ENCODE results near the gene HOXB3. TPM values are rescaled to one million over a fixed set of nuclear protein-coding genes. Genes with fewer than 3 reads are reported as not detected.

Gene HOXB3
- total and polyA plus RNA-seq, 4 donors: 23.8 to 162 (median 94.8) TPM

- DNase-seq (ENCODE audit: low read depth in 4 of 6, low spot score in 6 of 6): peak in 1 of 6 donors; percentile 69
- Histone ChIP-seq H3K9me3 (ENCODE audit: control insufficient read depth, insufficient read depth, low read length) (no peaks in the 10 kb centered on the region), H3K4me1 (ENCODE audit: control insufficient read depth, insufficient read depth, low read length) (peaks cover 85% of the 10 kb centered on the region), H3K4me3 (ENCODE audit: low read depth, low read length) (peak overlapping the region; percentile 28), H3K36me3 (ENCODE audit: control insufficient read depth, insufficient read depth, low read length) (peaks cover 36% of the 10 kb centered on the region), H3K27ac (ENCODE audit: low read depth, low read length) (peak overlapping the region; percentile 99), H3K27me3 (ENCODE audit: control insufficient read depth, insufficient read depth, low read length) (no peaks in the 10 kb centered on the region)
- WGBS (ENCODE audit: insufficient coverage): 14% methylated on average over 10 of the region's 16 CpGs
Measured at GRCh38 chr17:48559122-48559839, 30.8 kb downstream of the HOXB3 start.

DNA sequence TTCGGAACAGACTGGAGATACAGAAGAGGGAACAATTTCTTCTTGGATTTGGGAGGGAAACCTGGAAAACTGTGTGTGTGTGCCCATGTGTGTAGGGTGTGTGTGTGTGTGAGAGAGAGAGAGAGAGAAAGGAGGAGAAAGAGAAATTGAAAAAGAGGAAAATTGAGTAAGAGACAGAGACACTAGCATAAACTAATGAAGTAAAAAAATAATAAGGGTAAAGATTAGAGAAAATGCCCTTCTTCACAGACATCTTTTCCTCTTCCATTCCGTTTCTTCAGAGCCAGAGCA lies 31.3 kb downstream of the HOXB3 start:
- Histone ChIP-seq H3K9me3 (ENCODE audit: control insufficient read depth, insufficient read depth, low read length) (no peaks in the 10 kb centered on the region), H3K27me3 (ENCODE audit: control insufficient read depth, insufficient read depth, low read length) (no peaks in the 10 kb centered on the region), H3K4me3 (ENCODE audit: low read depth, low read length) (peak overlapping the region; percentile 28), H3K27ac (ENCODE audit: low read depth, low read length) (peak overlapping the region; percentile 99), H3K36me3 (ENCODE audit: control insufficient read depth, insufficient read depth, low read length) (peaks cover 37% of the 10 kb centered on the region), H3K4me1 (ENCODE audit: control insufficient read depth, insufficient read depth, low read length) (peaks cover 84% of the 10 kb centered on the region)
- DNase-seq (ENCODE audit: low read depth in 4 of 6, low spot score in 6 of 6): peak in 1 of 6 donors; percentile 63
- 28% methylated on average over 2 of the region's 2 CpGs for WGBS (ENCODE audit: insufficient coverage)

DNA sequence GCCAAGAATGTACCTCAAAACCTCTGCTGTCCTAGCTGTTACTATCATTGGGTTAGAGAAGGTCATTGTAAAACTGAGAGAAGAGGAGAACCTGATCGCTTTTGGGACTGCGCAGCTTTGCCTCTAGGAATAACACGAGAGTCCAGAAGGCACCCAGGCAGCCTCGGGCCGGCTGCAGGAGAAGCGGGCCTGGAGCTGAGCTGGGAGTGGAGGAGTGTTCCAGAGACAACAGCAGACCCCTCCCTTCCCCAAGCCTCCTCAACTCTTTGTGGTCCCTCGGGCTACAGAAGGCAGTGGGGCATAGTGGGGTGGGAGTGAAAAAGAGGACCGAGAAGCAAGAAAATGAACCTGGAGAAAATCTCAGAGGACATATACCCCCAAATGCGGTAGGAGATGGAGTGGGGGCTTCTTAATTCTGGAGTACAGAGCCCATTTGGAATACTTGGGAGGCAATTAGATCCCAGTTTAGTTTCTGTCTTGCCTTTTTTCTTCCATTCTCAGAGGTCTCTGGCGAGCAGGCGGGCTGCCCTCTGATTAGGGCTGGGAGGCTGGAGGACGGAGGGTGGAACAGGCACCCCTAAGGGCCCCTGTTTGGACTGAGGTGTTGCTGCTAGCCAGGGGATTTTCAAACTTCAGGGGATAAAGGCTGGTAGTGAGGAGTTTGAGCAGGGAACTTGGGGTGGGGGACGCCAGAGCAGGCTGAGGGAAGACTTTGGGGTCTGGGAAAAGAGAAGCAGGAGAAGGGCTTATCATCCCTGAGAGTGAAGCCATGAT lies 31.8 kb downstream of the HOXB3 start:
- WGBS (ENCODE audit: insufficient coverage): 26% methylated on average over 12 of the region's 13 CpGs
- Histone ChIP-seq H3K9me3 (ENCODE audit: control insufficient read depth, insufficient read depth, low read length) (no peaks in the 10 kb centered on the region), H3K4me1 (ENCODE audit: control insufficient read depth, insufficient read depth, low read length) (peaks cover 81% of the 10 kb centered on the region), H3K4me3 (ENCODE audit: low read depth, low read length) (peak overlapping the region; percentile 28), H3K27me3 (ENCODE audit: control insufficient read depth, insufficient read depth, low read length) (no peaks in the 10 kb centered on the region), H3K36me3 (ENCODE audit: control insufficient read depth, insufficient read depth, low read length) (peaks cover 34% of the 10 kb centered on the region), H3K27ac (ENCODE audit: low read depth, low read length) (peak overlapping the region; percentile 99)
- peak in 2 of 6 donors; percentile 32 to 73 for DNase-seq (ENCODE audit: low read depth in 4 of 6, low spot score in 6 of 6)

DNA sequence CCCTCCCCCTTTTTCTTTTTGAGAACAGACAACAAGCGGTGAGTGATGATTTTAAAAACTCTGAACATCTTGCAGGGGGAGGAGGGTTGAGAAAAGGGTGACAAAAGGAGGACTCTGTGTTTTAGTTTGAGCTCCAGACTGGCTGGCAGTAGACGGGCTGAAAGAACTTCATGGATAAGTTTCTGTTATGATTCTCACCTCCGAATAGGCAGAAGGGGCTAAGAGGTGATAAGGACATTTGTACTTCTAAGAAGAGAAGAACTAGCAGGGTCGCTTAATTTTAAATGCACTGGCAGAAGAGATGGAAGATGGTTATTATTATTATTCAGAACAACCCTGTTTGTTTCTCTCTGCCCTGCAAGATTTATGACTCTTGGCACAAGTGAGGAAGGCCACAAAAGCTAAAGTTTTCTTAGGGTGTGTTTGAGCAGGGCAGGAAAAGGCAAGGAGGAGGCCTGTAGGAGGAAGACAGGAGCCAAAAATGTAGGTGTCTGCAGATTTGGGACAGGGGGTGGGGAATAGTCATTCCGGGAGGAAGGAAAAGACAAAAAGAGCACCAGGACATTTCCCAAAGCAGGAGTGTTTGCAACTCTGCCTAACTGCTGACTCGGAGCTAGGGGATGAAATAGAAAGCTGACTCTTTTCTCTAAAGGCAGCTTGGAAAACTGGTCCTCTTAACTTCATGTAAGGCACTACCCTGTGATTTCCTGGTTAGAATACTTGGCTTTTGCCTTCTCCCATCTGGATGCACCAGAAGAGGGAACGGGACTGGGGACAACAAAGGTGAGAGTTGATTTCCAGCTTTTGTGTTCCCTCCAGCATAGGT lies 33.3 kb downstream of the HOXB3 start:
- no peaks in the 10 kb centered on the region for H3K27me3 ChIP-seq (ENCODE audit: control insufficient read depth, insufficient read depth, low read length)
- peaks cover 81% of the 10 kb centered on the region for H3K4me1 ChIP-seq (ENCODE audit: control insufficient read depth, insufficient read depth, low read length)
- DNase-seq (ENCODE audit: low read depth in 4 of 6, low spot score in 6 of 6): peak in 3 of 6 donors; percentile 44 to 80 (median 65)
- 9% methylated on average over 4 of the region's 7 CpGs for WGBS (ENCODE audit: insufficient coverage)
- peaks cover 42% of the 10 kb centered on the region for H3K36me3 ChIP-seq (ENCODE audit: control insufficient read depth, insufficient read depth, low read length)
- H3K4me3 ChIP-seq (ENCODE audit: low read depth, low read length): peak overlapping the region; percentile 28
- H3K27ac ChIP-seq (ENCODE audit: low read depth, low read length): peak overlapping the region; percentile 99
- no peaks in the 10 kb centered on the region for H3K9me3 ChIP-seq (ENCODE audit: control insufficient read depth, insufficient read depth, low read length)

- Histone ChIP-seq H3K27ac (ENCODE audit: low read depth, low read length) (peak overlapping the region; percentile 99), H3K4me1 (ENCODE audit: control insufficient read depth, insufficient read depth, low read length) (peaks cover 80% of the 10 kb centered on the region), H3K4me3 (ENCODE audit: low read depth, low read length) (peak overlapping the region; percentile 55), H3K36me3 (ENCODE audit: control insufficient read depth, insufficient read depth, low read length) (peaks cover 46% of the 10 kb centered on the region), H3K9me3 (ENCODE audit: control insufficient read depth, insufficient read depth, low read length) (no peaks in the 10 kb centered on the region), H3K27me3 (ENCODE audit: control insufficient read depth, insufficient read depth, low read length) (no peaks in the 10 kb centered on the region)
- DNase-seq (ENCODE audit: low read depth in 4 of 6, low spot score in 6 of 6): peak in 2 of 6 donors; percentile 28 to 54
- WGBS (ENCODE audit: insufficient coverage): 0% methylated on average over 2 of the region's 5 CpGs
Measured at GRCh38 chr17:48556229-48556575, 33.8 kb downstream of the HOXB3 start.

- peak in 5 of 6 donors; percentile 82 to 98 (median 85) for DNase-seq (ENCODE audit: low read depth in 4 of 6, low spot score in 6 of 6)
- Histone ChIP-seq H3K36me3 (ENCODE audit: control insufficient read depth, insufficient read depth, low read length) (peaks cover 42% of the 10 kb centered on the region), H3K4me3 (ENCODE audit: low read depth, low read length) (peak overlapping the region; percentile 55), H3K27me3 (ENCODE audit: control insufficient read depth, insufficient read depth, low read length) (no peaks in the 10 kb centered on the region), H3K4me1 (ENCODE audit: control insufficient read depth, insufficient read depth, low read length) (peaks cover 77% of the 10 kb centered on the region), H3K9me3 (ENCODE audit: control insufficient read depth, insufficient read depth, low read length) (no peaks in the 10 kb centered on the region), H3K27ac (ENCODE audit: low read depth, low read length) (peak overlapping the region; percentile 99)
- under 1% methylated on average over 23 of the region's 36 CpGs for WGBS (ENCODE audit: insufficient coverage)
Measured at GRCh38 chr17:48555258-48556228, 34.5 kb downstream of the HOXB3 start.

DNA sequence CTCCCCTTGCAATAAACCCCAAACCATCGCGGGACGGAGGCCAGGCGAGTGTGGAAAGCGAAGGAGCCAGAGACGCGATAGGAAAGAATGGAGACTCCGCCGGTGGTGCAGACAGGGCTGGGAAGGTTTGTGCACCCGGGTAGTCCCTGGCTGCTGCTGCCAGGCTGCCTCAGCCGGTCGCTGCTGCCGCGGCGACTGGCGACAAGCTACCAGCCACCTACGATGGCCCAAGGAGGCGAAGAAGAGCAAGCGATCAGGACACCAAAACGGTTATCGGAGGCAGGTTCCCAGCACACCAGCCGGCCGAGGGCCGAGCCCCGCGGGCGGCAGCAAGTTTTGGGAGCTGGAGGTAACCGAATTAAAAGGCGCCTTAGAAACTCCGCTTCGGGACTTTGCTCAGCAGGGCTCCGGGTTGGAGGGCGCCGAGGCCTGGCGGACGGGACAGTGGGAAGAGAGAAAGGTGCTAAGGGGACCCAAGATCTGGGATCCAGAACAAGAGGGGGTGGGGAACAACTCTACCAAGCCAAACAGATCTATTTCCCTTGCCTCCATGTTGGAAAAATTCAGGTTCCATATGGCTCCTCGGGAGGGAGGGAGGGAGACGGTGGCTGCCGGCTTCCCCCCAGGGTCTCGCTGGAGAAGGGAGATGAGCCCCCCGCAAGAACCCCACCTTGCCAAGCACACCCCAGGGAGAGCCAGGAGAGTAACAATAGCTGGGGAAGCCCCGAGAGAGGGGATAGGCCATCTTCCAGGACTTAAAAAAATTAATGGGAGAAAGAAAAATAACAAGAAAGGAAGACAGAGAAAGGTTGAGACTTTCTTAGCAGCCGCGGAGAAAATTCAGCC lies 35.4 kb downstream of the HOXB3 start:
- no peaks in the 10 kb centered on the region for H3K27me3 ChIP-seq (ENCODE audit: control insufficient read depth, insufficient read depth, low read length)

DNA sequence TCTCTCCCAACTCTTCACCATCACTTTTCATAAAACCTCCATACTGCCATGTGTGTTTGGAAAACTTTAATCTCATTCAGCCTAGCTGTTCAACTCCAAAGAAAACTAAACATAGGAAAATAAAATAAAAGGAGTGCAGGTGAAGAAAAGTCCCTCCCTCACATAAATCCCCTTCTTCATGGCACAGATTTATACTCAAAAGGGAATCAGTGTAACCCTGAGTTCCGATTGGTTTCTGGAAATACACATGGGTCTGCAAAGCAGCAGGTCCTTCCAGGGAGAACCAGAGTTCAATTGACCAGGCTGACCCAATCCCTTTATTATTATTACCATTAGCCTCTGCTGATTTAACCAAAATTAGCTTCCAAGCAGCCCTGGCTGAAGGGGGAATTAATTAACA lies 36.2 kb downstream of the HOXB3 start:
- peak; percentile 19 to 86 (median 29) for DNase-seq (ENCODE audit: low read depth in 4 of 6, low spot score in 6 of 6)
- Histone ChIP-seq H3K4me1 (ENCODE audit: control insufficient read depth, insufficient read depth, low read length) (peaks cover 73% of the 10 kb centered on the region), H3K9me3 (ENCODE audit: control insufficient read depth, insufficient read depth, low read length) (no peaks in the 10 kb centered on the region), H3K36me3 (ENCODE audit: control insufficient read depth, insufficient read depth, low read length) (peaks cover 43% of the 10 kb centered on the region), H3K27ac (ENCODE audit: low read depth, low read length) (peak overlapping the region; percentile 99), H3K4me3 (ENCODE audit: low read depth, low read length) (peak overlapping the region; percentile 55), H3K27me3 (ENCODE audit: control insufficient read depth, insufficient read depth, low read length) (no peaks in the 10 kb centered on the region)
- WGBS (ENCODE audit: insufficient coverage): 0% methylated on average over 1 of the region's 1 CpG

More for the DNA sequence above, 35.4 kb downstream of the HOXB3 start:
- H3K9me3 ChIP-seq (ENCODE audit: control insufficient read depth, insufficient read depth, low read length): no peaks in the 10 kb centered on the region
- peaks cover 77% of the 10 kb centered on the region for H3K4me1 ChIP-seq (ENCODE audit: control insufficient read depth, insufficient read depth, low read length)
- H3K4me3 ChIP-seq (ENCODE audit: low read depth, low read length): peak overlapping the region; percentile 55
- H3K27ac ChIP-seq (ENCODE audit: low read depth, low read length): peak overlapping the region; percentile 99
- H3K36me3 ChIP-seq (ENCODE audit: control insufficient read depth, insufficient read depth, low read length): peaks cover 45% of the 10 kb centered on the region
- WGBS (ENCODE audit: insufficient coverage): 10% methylated on average over 33 of the region's 44 CpGs
- DNase-seq (ENCODE audit: low read depth in 4 of 6, low spot score in 6 of 6): peak; percentile 26 to 87 (median 42)
